HEK293 (cell line): ENCODE results near the gene CHSY1.

Experiments
- CTCF ChIA-PET: fragments of 350-600 bp; formaldehyde crosslinking; extraction: SDS; loops from one replicate; lab custom pipeline; 2021; ENCODE audit warnings: antibody characterized with exemption; lab: Yijun Ruan, JAX
- POLR2A ChIA-PET: fragments of 300-600 bp; formaldehyde crosslinking; extraction: SDS; loops from one replicate; lab custom pipeline; 2020; ENCODE audit warnings: antibody characterized with exemption, inconsistent platforms; lab: Yijun Ruan, JAX
- H3K27ac ChIP-seq: fragments of 200-500 bp; sonication (Bioruptor generic); 2 replicates; pipeline ENCODE4 v1.5.1; 2014; ENCODE audit warnings: low read depth, low read length, control low read depth, inconsistent platforms; ENCODE audit errors: extremely low read depth
- H3K36me3 ChIP-seq, 2 experiments: fragments of 200-500 bp in 1 of 2; sonication (Bioruptor generic) in 1 of 2; 1 replicate in 1 of 2; 2 replicates in 1 of 2; pipeline ENCODE4 v1.5.1; 2014 to 2017; ENCODE audit warnings: inconsistent platforms in 2 of 2, low read length in 2 of 2; ENCODE audit not compliant: control insufficient read depth in 2 of 2, insufficient read depth in 1 of 2
- H3K4me1 ChIP-seq: fragments of 200-500 bp; sonication (Bioruptor generic); 2 replicates; pipeline ENCODE4 v1.5.1; 2014; ENCODE audit warnings: mild to moderate bottlenecking, low read length, inconsistent platforms; ENCODE audit not compliant: control insufficient read depth, insufficient read depth
- H3K4me3 ChIP-seq: 2 replicates; pipeline ENCODE4 v1.5.1; 2011; ENCODE audit warnings: low read depth, mild to moderate bottlenecking, control low read depth, low read length, moderate library complexity
- H3K9me3 ChIP-seq: fragments of 200-500 bp; sonication (Bioruptor generic); 2 replicates; pipeline ENCODE4 v1.5.1; 2014; ENCODE audit warnings: low read depth, low read length, inconsistent platforms; ENCODE audit not compliant: control insufficient read depth, insufficient read depth
- ATF2 ChIP-seq: fragments of 450-650 bp; formaldehyde crosslinking; IDR thresholded peaks from 2 replicates; pipeline ENCODE4 v1.5.1; 2016; ENCODE audit warnings: missing biosample characterization, missing genetic modification characterization, low read depth
- SETDB1 ChIP-seq: IDR thresholded peaks from one replicate; pipeline ENCODE4 v1.6.1; 2017; ENCODE audit warnings: mild to moderate bottlenecking, low read length, moderate library complexity, mixed read lengths; ENCODE audit not compliant: insufficient read length
- TRIM28 ChIP-seq: IDR thresholded peaks from 2 replicates; pipeline ENCODE4 v1.6.1; 2011; ENCODE audit warnings: low read length, control low read depth, borderline replicate concordance
- ZBTB11 ChIP-seq: fragments of 450-650 bp; formaldehyde crosslinking; conservative IDR thresholded peaks from 2 replicates; pipeline ENCODE4 v1.5.1; 2016; ENCODE audit warnings: low read depth, missing biosample characterization, missing genetic modification characterization
- ZEB2 ChIP-seq: fragments of 450-650 bp; formaldehyde crosslinking; IDR thresholded peaks from 2 replicates; pipeline ENCODE4 v1.5.1; 2016; ENCODE audit warnings: missing biosample characterization, missing genetic modification characterization
- ZFP3 ChIP-seq: fragments of 450-650 bp; formaldehyde crosslinking; IDR thresholded peaks from 2 replicates; pipeline ENCODE4 v1.5.1; 2016; ENCODE audit warnings: low read depth, missing biosample characterization, missing genetic modification characterization
- ZNF16 ChIP-seq: fragments of 450-650 bp; formaldehyde crosslinking; IDR thresholded peaks from 2 replicates; pipeline ENCODE4 v1.5.1; 2016; ENCODE audit warnings: low read depth, missing biosample characterization, missing genetic modification characterization
- ZNF24 ChIP-seq: fragments of 450-650 bp; formaldehyde crosslinking; IDR thresholded peaks from 2 replicates; pipeline ENCODE4 v1.5.1; 2016; ENCODE audit warnings: missing biosample characterization, missing genetic modification characterization
- ZNF26 ChIP-seq: fragments of 450-650 bp; formaldehyde crosslinking; IDR thresholded peaks from 2 replicates; pipeline ENCODE4 v1.5.1; 2016; ENCODE audit warnings: missing biosample characterization, missing genetic modification characterization
- ZNF280C ChIP-seq: fragments of 450-650 bp; formaldehyde crosslinking; IDR thresholded peaks from 2 replicates; pipeline ENCODE4 v1.5.1; 2016; ENCODE audit warnings: missing biosample characterization, missing genetic modification characterization
- ZNF280D ChIP-seq: fragments of 450-650 bp; formaldehyde crosslinking; IDR thresholded peaks from 2 replicates; pipeline ENCODE4 v1.5.1; 2016; ENCODE audit warnings: missing biosample characterization, missing genetic modification characterization
- ZNF473 ChIP-seq: fragments of 450-650 bp; formaldehyde crosslinking; IDR thresholded peaks from 2 replicates; pipeline ENCODE4 v1.5.1; 2017; ENCODE audit warnings: missing biosample characterization, missing genetic modification characterization
- ZNF561 ChIP-seq: fragments of 450-650 bp; IDR thresholded peaks from 2 replicates; pipeline ENCODE4 v1.5.1; 2018; ENCODE audit warnings: missing biosample characterization, missing genetic modification characterization, borderline replicate concordance
- ZNF596 ChIP-seq: fragments of 450-650 bp; IDR thresholded peaks from 2 replicates; pipeline ENCODE4 v1.5.0; 2018; ENCODE audit warnings: missing biosample characterization, mild to moderate bottlenecking, missing genetic modification characterization, moderate library complexity
- ZNF639 ChIP-seq: fragments of 450-650 bp; formaldehyde crosslinking; IDR thresholded peaks from 2 replicates; pipeline ENCODE4 v1.5.1; 2016; ENCODE audit warnings: missing biosample characterization, missing genetic modification characterization
- ZNF654 ChIP-seq: fragments of 450-650 bp; formaldehyde crosslinking; IDR thresholded peaks from 2 replicates; pipeline ENCODE4 v1.5.1; 2016; ENCODE audit warnings: low read depth, missing biosample characterization, missing genetic modification characterization
- ZSCAN4 ChIP-seq: fragments of 450-650 bp; formaldehyde crosslinking; IDR thresholded peaks from 2 replicates; pipeline ENCODE4 v1.5.1; 2017; ENCODE audit warnings: missing biosample characterization, missing genetic modification characterization
- ZXDB ChIP-seq: fragments of 450-650 bp; formaldehyde crosslinking; IDR thresholded peaks from 2 replicates; pipeline ENCODE4 v1.5.1; 2016; ENCODE audit warnings: missing biosample characterization, missing genetic modification characterization

CHSY1 gene

GRCh38 chr15:101165905-101166471, 85.9 kb downstream of the CHSY1 start:
- no peaks in the 10 kb centered on the region for H3K4me1 ChIP-seq
- H3K9me3 ChIP-seq = no peaks in the 10 kb centered on the region; the same call in 1 of the 2 replicates
- no peak overlapping the region for H3K4me3 ChIP-seq
- POLR2A ChIA-PET = no interaction called here
- CTCF ChIA-PET = no interaction called here
- H3K36me3 ChIP-seq = no peaks in the 10 kb centered on the region
- H3K27ac ChIP-seq = no peak overlapping the region
- TF ChIP-seq TRIM28 (peak; percentile 53; the same call in 1 of the 2 replicates), ZNF654 (no peak), SETDB1 (peak; percentile 91), ZNF639 (tag by site-specific recombination) (no peak)

GRCh38 chr15:101162701-101163483, 89.0 kb downstream of the CHSY1 start:
- CTCF ChIA-PET = no interaction called here
- Histone ChIP-seq H3K4me3 (no peak overlapping the region), H3K4me1 (no peaks in the 10 kb centered on the region), H3K27ac (no peak overlapping the region), H3K36me3 (no peaks in the 10 kb centered on the region), H3K9me3 (no peaks in the 10 kb centered on the region; the same call in 1 of the 2 replicates)
- POLR2A ChIA-PET = no interaction called here
- TF ChIP-seq ZEB2 (tag by site-specific recombination) (no peak), ZNF596 (tag by site-specific recombination) (no peak), ZNF280C (tag by site-specific recombination) (no peak), ATF2 (no peak), ZNF24 (tag by site-specific recombination) (no peak), ZNF16 (no peak), ZBTB11 (tag by site-specific recombination) (no peak), ZNF280D (tag by site-specific recombination) (no peak), ZNF561 (no peak), ZNF26 (tag by site-specific recombination) (no peak), ZFP3 (tag by site-specific recombination) (no peak), ZNF473 (tag by site-specific recombination) (no peak), ZXDB (no peak), ZSCAN4 (no peak)
